ENCODE data around the gene HPDL.
"Not testable (repeated sequence)": the region's sequence is repeated elsewhere in the genome, so short reads cannot be mapped to it uniquely, and the experiment has no call there.

Gene HPDL

DNA sequence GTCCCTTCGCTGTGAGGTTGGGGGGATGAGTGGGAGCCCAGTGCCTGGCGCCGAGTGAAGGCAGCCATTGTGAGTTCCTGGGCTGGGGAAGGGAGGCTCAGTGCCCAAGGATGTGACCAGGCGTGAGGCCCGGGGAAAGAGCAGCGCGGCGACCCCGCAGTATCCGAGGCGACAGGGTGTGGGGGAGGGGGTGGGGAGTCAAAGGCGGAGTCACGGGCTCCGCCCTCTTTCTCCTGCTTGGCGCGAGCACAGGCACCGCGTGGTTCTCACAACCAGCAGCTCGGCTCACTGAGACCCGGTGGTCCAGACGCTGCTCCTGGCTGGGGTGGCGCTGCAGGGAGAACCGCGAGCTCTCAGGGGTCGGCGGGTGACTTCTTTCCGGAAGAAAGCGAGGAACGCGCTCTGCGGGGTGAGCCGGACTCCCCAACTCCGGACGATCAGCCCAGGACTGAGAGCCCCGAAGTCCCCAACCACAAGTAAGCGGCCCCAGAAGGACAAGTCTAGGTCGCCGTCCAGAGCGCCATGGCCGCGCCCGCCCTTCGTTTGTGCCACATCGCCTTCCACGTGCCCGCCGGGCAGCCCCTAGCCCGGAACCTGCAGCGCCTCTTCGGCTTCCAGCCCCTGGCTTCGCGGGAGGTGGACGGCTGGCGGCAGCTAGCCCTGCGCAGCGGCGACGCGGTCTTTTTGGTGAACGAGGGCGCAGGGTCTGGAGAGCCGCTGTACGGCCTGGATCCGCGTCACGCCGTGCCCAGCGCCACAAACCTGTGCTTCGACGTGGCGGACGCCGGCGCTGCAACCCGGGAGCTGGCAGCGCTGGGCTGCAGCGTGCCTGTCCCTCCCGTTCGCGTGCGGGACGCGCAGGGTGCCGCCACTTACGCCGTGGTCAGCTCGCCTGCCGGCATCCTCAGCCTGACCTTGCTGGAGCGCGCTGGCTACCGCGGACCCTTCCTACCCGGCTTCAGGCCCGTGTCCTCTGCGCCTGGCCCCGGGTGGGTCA, at the start of gene HPDL:
TSS of gene HPDL (plus strand) at position 269 of the 997 bp plus-strand sequence. CDS start at position 523, 254 bp downstream.
- H3K4me3 ChIP-seq (ENCODE audit: low read length), result no peak within 1 kb of the TSS
- H2AFZ ChIP-seq (ENCODE audit: low read depth, low read length), result no peak within 1 kb of the TSS
- H3K4me2 ChIP-seq (ENCODE audit: low read length), result no peak within 1 kb of the TSS

GRCh38 chr1:45282351-45282750, 44.3 kb upstream of the HPDL start:
- H3K27ac ChIP-seq (ENCODE audit: low read length), result no peak overlapping the region
- no peak overlapping the region for H3K9ac ChIP-seq (ENCODE audit: low read length)
- TF ChIP-seq EZH2phosphoT487 (IDR thresholded peaks at IDR 0.05; ENCODE audit: low read depth) (no peak), CTCF (IDR thresholded peaks at IDR 0.05; ENCODE audit: low read depth, low read length) (no peak)
- H2AFZ ChIP-seq (ENCODE audit: low read depth, low read length), result no peak overlapping the region
- no peaks in the 10 kb centered on the region for H3K36me3 ChIP-seq (replicated peaks; ENCODE audit: low read depth, low read length)
- no peaks in the 10 kb centered on the region for H3K9me3 ChIP-seq (ENCODE audit: insufficient read depth, low read length)
- H3K27me3 ChIP-seq (ENCODE audit: low read depth, low read length), result no peaks in the 10 kb centered on the region
- H3K4me3 ChIP-seq (ENCODE audit: low read length), result no peak overlapping the region
- H3K79me2 ChIP-seq (ENCODE audit: low read length), result no peaks in the 10 kb centered on the region
- H3K4me2 ChIP-seq (ENCODE audit: low read length), result no peak overlapping the region
- no peaks in the 10 kb centered on the region for H4K20me1 ChIP-seq (ENCODE audit: insufficient read depth, low read length)
- no peaks in the 10 kb centered on the region for H3K4me1 ChIP-seq (ENCODE audit: low read length)

More for the DNA sequence above, at the start of gene HPDL:
- no peaks in the 10 kb centered on the region for H3K79me2 ChIP-seq (ENCODE audit: low read length)
- no peak within 1 kb of the TSS for H3K9ac ChIP-seq (ENCODE audit: low read length)
- no peaks in the 10 kb centered on the region for H3K36me3 ChIP-seq (replicated peaks; ENCODE audit: low read depth, low read length)
- no peaks in the 10 kb centered on the region for H4K20me1 ChIP-seq (ENCODE audit: insufficient read depth, low read length)
- no peak for TF ChIP-seq CTCF (IDR thresholded peaks at IDR 0.05; ENCODE audit: low read depth, low read length)
- TF ChIP-seq EZH2phosphoT487 (IDR thresholded peaks at IDR 0.05; ENCODE audit: low read depth), result no peak
- no peaks in the 10 kb centered on the region for H3K27me3 ChIP-seq (ENCODE audit: low read depth, low read length)
- H3K9me3 ChIP-seq (ENCODE audit: insufficient read depth, low read length), result no peaks in the 10 kb centered on the region
- H3K27ac ChIP-seq (ENCODE audit: low read length), result no peak within 1 kb of the TSS
- H3K4me1 ChIP-seq (ENCODE audit: low read length), result peaks cover 12% of the 10 kb centered on the region

DNA sequence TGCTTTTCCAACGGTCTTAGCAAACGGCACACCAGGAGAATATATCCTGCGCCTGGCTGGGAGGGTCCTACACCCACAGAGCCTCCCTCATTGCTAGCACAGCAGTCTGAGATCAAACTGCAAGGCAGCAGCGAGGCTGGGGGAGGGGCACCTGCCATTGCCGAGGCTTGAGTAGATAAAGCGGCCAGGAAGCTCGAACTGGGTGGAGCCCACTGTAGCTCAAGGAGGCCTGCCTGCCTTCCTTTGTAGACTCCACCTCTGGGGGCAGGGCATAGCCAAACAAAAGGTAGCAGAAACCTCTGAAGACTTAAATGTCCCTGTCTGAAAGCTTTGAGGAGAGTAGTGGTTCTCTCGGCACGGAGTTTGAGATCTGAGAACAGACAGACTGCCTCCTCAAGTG, 41.8 kb upstream of the HPDL start:
- not testable (repeated sequence) for H2AFZ ChIP-seq (ENCODE audit: low read depth, low read length); H3K9me3 ChIP-seq (ENCODE audit: insufficient read depth, low read length); H4K20me1 ChIP-seq (ENCODE audit: insufficient read depth, low read length); H3K9ac ChIP-seq (ENCODE audit: low read length); H3K4me2 ChIP-seq (ENCODE audit: low read length); H3K36me3 ChIP-seq (replicated peaks; ENCODE audit: low read depth, low read length); H3K79me2 ChIP-seq (ENCODE audit: low read length); H3K4me3 ChIP-seq (ENCODE audit: low read length); H3K27me3 ChIP-seq (ENCODE audit: low read depth, low read length); H3K4me1 ChIP-seq (ENCODE audit: low read length); H3K27ac ChIP-seq (ENCODE audit: low read length)

GRCh38 chr1:45286521-45286920, 40.2 kb upstream of the HPDL start:
- not testable (repeated sequence) for H3K9me3 ChIP-seq (ENCODE audit: insufficient read depth, low read length); H3K27me3 ChIP-seq (ENCODE audit: low read depth, low read length); H3K79me2 ChIP-seq (ENCODE audit: low read length); H3K9ac ChIP-seq (ENCODE audit: low read length); H3K4me2 ChIP-seq (ENCODE audit: low read length); H3K4me1 ChIP-seq (ENCODE audit: low read length); H4K20me1 ChIP-seq (ENCODE audit: insufficient read depth, low read length); H3K4me3 ChIP-seq (ENCODE audit: low read length); H3K27ac ChIP-seq (ENCODE audit: low read length); H3K36me3 ChIP-seq (replicated peaks; ENCODE audit: low read depth, low read length); H2AFZ ChIP-seq (ENCODE audit: low read depth, low read length)

GRCh38 chr1:45291002-45291401, 35.7 kb upstream of the HPDL start:
- not testable (repeated sequence) for H3K27ac ChIP-seq (ENCODE audit: low read length); H3K4me2 ChIP-seq (ENCODE audit: low read length); H3K27me3 ChIP-seq (ENCODE audit: low read depth, low read length); H3K4me1 ChIP-seq (ENCODE audit: low read length); H3K9me3 ChIP-seq (ENCODE audit: insufficient read depth, low read length); H3K9ac ChIP-seq (ENCODE audit: low read length); H4K20me1 ChIP-seq (ENCODE audit: insufficient read depth, low read length); H3K4me3 ChIP-seq (ENCODE audit: low read length); H3K79me2 ChIP-seq (ENCODE audit: low read length); H3K36me3 ChIP-seq (replicated peaks; ENCODE audit: low read depth, low read length); H2AFZ ChIP-seq (ENCODE audit: low read depth, low read length)
